ENCODE data around the gene CORO2B. TPM values are rescaled to one million over a fixed set of nuclear protein-coding genes. Genes with fewer than 3 reads are reported as not detected.
A peak's percentile ranks its signal among the peaks of the same experiment; 100 is the strongest.

CORO2B gene
- total and polyA plus RNA-seq, 4 donors, result 1.8 to 9.2 (median 5.0) TPM

- intact Hi-C loops (cut with DNase I), result no loop called here
- 93% methylated on average over 11 of the region's 11 CpGs for WGBS, 2 donors
- DNase-seq (peak in 1 of 2 donors; percentile 6), ATAC-seq (ENCODE audit: low FRiP score) (no peak)
- Histone ChIP-seq H3K36me3 (ENCODE audit: control insufficient read depth in 1 of 2, insufficient read depth in 2 of 2, low read length in 1 of 2) (no peaks in the 10 kb centered on the region), H3K27ac (ENCODE audit: low read depth in 1 of 2, low read length in 2 of 2) (no peak overlapping the region), H3K4me1 (ENCODE audit: control insufficient read depth in 1 of 2, insufficient read depth in 2 of 2, low read length in 2 of 2) (no peaks in the 10 kb centered on the region), H3K27me3 (ENCODE audit: control insufficient read depth in 1 of 2, insufficient read depth in 2 of 2, low read length in 1 of 2) (no peaks in the 10 kb centered on the region), H3K4me3 (ENCODE audit: low read length in 2 of 2) (no peak overlapping the region), H3K9me3 (ENCODE audit: control insufficient read depth, low read length) (no peaks in the 10 kb centered on the region)
These were observed 128.1 kb downstream of the CORO2B start for GRCh38 chr15:68706931-68707330.

- no peak for ATAC-seq (ENCODE audit: low FRiP score)
- no peak for DNase-seq
- no peak overlapping the region for H3K27ac ChIP-seq (ENCODE audit: low read depth in 1 of 2, low read length in 2 of 2)
- intact Hi-C loops (cut with DNase I), result no loop called here
- H3K27me3 ChIP-seq (ENCODE audit: control insufficient read depth in 1 of 2, insufficient read depth in 2 of 2, low read length in 1 of 2), result no peaks in the 10 kb centered on the region
- H3K9me3 ChIP-seq (ENCODE audit: control insufficient read depth, low read length), result no peaks in the 10 kb centered on the region
- H3K4me1 ChIP-seq (ENCODE audit: control insufficient read depth in 1 of 2, insufficient read depth in 2 of 2, low read length in 2 of 2), result no peaks in the 10 kb centered on the region
- H3K36me3 ChIP-seq (ENCODE audit: control insufficient read depth in 1 of 2, insufficient read depth in 2 of 2, low read length in 1 of 2), result no peaks in the 10 kb centered on the region
- WGBS, 2 donors, result 50 to 52% methylated on average over 5 of the region's 5 CpGs
- H3K4me3 ChIP-seq (ENCODE audit: low read length in 2 of 2), result no peak overlapping the region
These were observed 128.6 kb downstream of the CORO2B start for GRCh38 chr15:68707386-68707785.

GRCh38 chr15:68709876-68710275, 131.1 kb downstream of the CORO2B start:
- H3K36me3 ChIP-seq (ENCODE audit: control insufficient read depth in 1 of 2, insufficient read depth in 2 of 2, low read length in 1 of 2), result no peaks in the 10 kb centered on the region
- peak in 1 of 2 donors; percentile 39 for DNase-seq

GRCh38 chr15:68710536-68710935, 131.7 kb downstream of the CORO2B start:
- ATAC-seq (ENCODE audit: low FRiP score) (no peak), DNase-seq (peak in 1 of 2 donors; percentile 63)
- Histone ChIP-seq H3K36me3 (ENCODE audit: control insufficient read depth in 1 of 2, insufficient read depth in 2 of 2, low read length in 1 of 2) (no peaks in the 10 kb centered on the region), H3K27ac (ENCODE audit: low read depth in 1 of 2, low read length in 2 of 2) (no peak overlapping the region), H3K27me3 (ENCODE audit: control insufficient read depth in 1 of 2, insufficient read depth in 2 of 2, low read length in 1 of 2) (no peaks in the 10 kb centered on the region), H3K9me3 (ENCODE audit: control insufficient read depth, low read length) (no peaks in the 10 kb centered on the region), H3K4me3 (ENCODE audit: low read length in 2 of 2) (no peak overlapping the region), H3K4me1 (ENCODE audit: control insufficient read depth in 1 of 2, insufficient read depth in 2 of 2, low read length in 2 of 2) (no peaks in the 10 kb centered on the region)
- 95 to 96% methylated on average over 16 of the region's 16 CpGs for WGBS, 2 donors
- intact Hi-C loops (cut with DNase I), result no loop called here

More at GRCh38 chr15:68709876-68710275, 131.1 kb downstream of the CORO2B start:
- no peak for ATAC-seq (ENCODE audit: low FRiP score)
- Histone ChIP-seq H3K4me3 (ENCODE audit: low read length in 2 of 2) (no peak overlapping the region), H3K27me3 (ENCODE audit: control insufficient read depth in 1 of 2, insufficient read depth in 2 of 2, low read length in 1 of 2) (no peaks in the 10 kb centered on the region), H3K27ac (ENCODE audit: low read depth in 1 of 2, low read length in 2 of 2) (no peak overlapping the region), H3K9me3 (ENCODE audit: control insufficient read depth, low read length) (no peaks in the 10 kb centered on the region), H3K4me1 (ENCODE audit: control insufficient read depth in 1 of 2, insufficient read depth in 2 of 2, low read length in 2 of 2) (no peaks in the 10 kb centered on the region)
- intact Hi-C loops (cut with DNase I), result no loop called here
- WGBS, 2 donors, result 85 to 93% methylated on average over 1 of the region's 1 CpG

GRCh38 chr15:68711406-68711805, 132.6 kb downstream of the CORO2B start:
- intact Hi-C loops (cut with DNase I), result no loop called here
- DNase-seq (peak in 1 of 2 donors; percentile 42), ATAC-seq (ENCODE audit: low FRiP score) (no peak)
- Histone ChIP-seq H3K4me1 (ENCODE audit: control insufficient read depth in 1 of 2, insufficient read depth in 2 of 2, low read length in 2 of 2) (no peaks in the 10 kb centered on the region), H3K27ac (ENCODE audit: low read depth in 1 of 2, low read length in 2 of 2) (no peak overlapping the region), H3K27me3 (ENCODE audit: control insufficient read depth in 1 of 2, insufficient read depth in 2 of 2, low read length in 1 of 2) (no peaks in the 10 kb centered on the region), H3K36me3 (ENCODE audit: control insufficient read depth in 1 of 2, insufficient read depth in 2 of 2, low read length in 1 of 2) (no peaks in the 10 kb centered on the region), H3K4me3 (ENCODE audit: low read length in 2 of 2) (no peak overlapping the region), H3K9me3 (ENCODE audit: control insufficient read depth, low read length) (no peaks in the 10 kb centered on the region)
- 95% methylated on average over 10 of the region's 10 CpGs for WGBS, 2 donors

- intact Hi-C loops (cut with DNase I), result no loop called here
- Histone ChIP-seq H3K4me3 (ENCODE audit: low read length in 2 of 2) (no peak overlapping the region), H3K9me3 (ENCODE audit: control insufficient read depth, low read length) (no peaks in the 10 kb centered on the region), H3K4me1 (ENCODE audit: control insufficient read depth in 1 of 2, insufficient read depth in 2 of 2, low read length in 2 of 2) (no peaks in the 10 kb centered on the region), H3K27me3 (ENCODE audit: control insufficient read depth in 1 of 2, insufficient read depth in 2 of 2, low read length in 1 of 2) (no peaks in the 10 kb centered on the region), H3K36me3 (ENCODE audit: control insufficient read depth in 1 of 2, insufficient read depth in 2 of 2, low read length in 1 of 2) (no peaks in the 10 kb centered on the region), H3K27ac (ENCODE audit: low read depth in 1 of 2, low read length in 2 of 2) (no peak overlapping the region)
- ATAC-seq (ENCODE audit: low FRiP score) (no peak), DNase-seq (no peak)
- WGBS, 2 donors, result 87 to 98% methylated on average over 4 of the region's 4 CpGs
These were observed 134.1 kb downstream of the CORO2B start for GRCh38 chr15:68712886-68713285.

- ATAC-seq (ENCODE audit: low FRiP score), result no peak
- Histone ChIP-seq H3K27me3 (ENCODE audit: control insufficient read depth in 1 of 2, insufficient read depth in 2 of 2, low read length in 1 of 2) (no peaks in the 10 kb centered on the region), H3K36me3 (ENCODE audit: control insufficient read depth in 1 of 2, insufficient read depth in 2 of 2, low read length in 1 of 2) (no peaks in the 10 kb centered on the region), H3K9me3 (ENCODE audit: control insufficient read depth, low read length) (no peaks in the 10 kb centered on the region), H3K4me1 (ENCODE audit: control insufficient read depth in 1 of 2, insufficient read depth in 2 of 2, low read length in 2 of 2) (no peaks in the 10 kb centered on the region), H3K4me3 (ENCODE audit: low read length in 2 of 2) (no peak overlapping the region), H3K27ac (ENCODE audit: low read depth in 1 of 2, low read length in 2 of 2) (no peak overlapping the region)
- intact Hi-C loops (cut with DNase I), result no loop called here
- no peak for DNase-seq
- 88 to 91% methylated on average over 9 of the region's 9 CpGs for WGBS, 2 donors
These were observed 135.1 kb downstream of the CORO2B start for GRCh38 chr15:68713874-68714273.

GRCh38 chr15:68715111-68715510, 136.3 kb downstream of the CORO2B start:
- H3K36me3 ChIP-seq (ENCODE audit: control insufficient read depth in 1 of 2, insufficient read depth in 2 of 2, low read length in 1 of 2), result no peaks in the 10 kb centered on the region

GRCh38 chr15:68717951-68718350, 139.2 kb downstream of the CORO2B start:
- no peaks in the 10 kb centered on the region for H3K4me1 ChIP-seq (ENCODE audit: control insufficient read depth in 1 of 2, insufficient read depth in 2 of 2, low read length in 2 of 2)
- no peak overlapping the region for H3K27ac ChIP-seq (ENCODE audit: low read depth in 1 of 2, low read length in 2 of 2)
- H3K36me3 ChIP-seq (ENCODE audit: control insufficient read depth in 1 of 2, insufficient read depth in 2 of 2, low read length in 1 of 2), result no peaks in the 10 kb centered on the region
- no peak for ATAC-seq (ENCODE audit: low FRiP score)
- no peak for DNase-seq
- H3K4me3 ChIP-seq (ENCODE audit: low read length in 2 of 2), result no peak overlapping the region
- H3K27me3 ChIP-seq (ENCODE audit: control insufficient read depth in 1 of 2, insufficient read depth in 2 of 2, low read length in 1 of 2), result no peaks in the 10 kb centered on the region
- no peaks in the 10 kb centered on the region for H3K9me3 ChIP-seq (ENCODE audit: control insufficient read depth, low read length)
- intact Hi-C loops (cut with DNase I), result no loop called here
- 79 to 80% methylated on average over 3 of the region's 3 CpGs for WGBS, 2 donors

More at GRCh38 chr15:68715111-68715510, 136.3 kb downstream of the CORO2B start:
- H3K27me3 ChIP-seq (ENCODE audit: control insufficient read depth in 1 of 2, insufficient read depth in 2 of 2, low read length in 1 of 2), result no peaks in the 10 kb centered on the region
- no peak for ATAC-seq (ENCODE audit: low FRiP score)
- no peak overlapping the region for H3K4me3 ChIP-seq (ENCODE audit: low read length in 2 of 2)
- 93 to 95% methylated on average over 8 of the region's 8 CpGs for WGBS, 2 donors
- no peak overlapping the region for H3K27ac ChIP-seq (ENCODE audit: low read depth in 1 of 2, low read length in 2 of 2)
- H3K9me3 ChIP-seq (ENCODE audit: control insufficient read depth, low read length), result no peaks in the 10 kb centered on the region
- no peaks in the 10 kb centered on the region for H3K4me1 ChIP-seq (ENCODE audit: control insufficient read depth in 1 of 2, insufficient read depth in 2 of 2, low read length in 2 of 2)
- DNase-seq, result no peak
- intact Hi-C loops (cut with DNase I), result no loop called here
